ENCODE measurements around the gene FANCC. TPM values are rescaled to one million over a fixed set of nuclear protein-coding genes. Genes with fewer than 3 reads are reported as not detected.

The FANCC gene
- total and polyA plus RNA-seq, 2 of the 8 experiments (the other 6 are each of a cell fraction or from before 2014, with no cell fraction given) = 7.8 to 15.2 TPM

- TF ChIP-seq CHD7 (IDR thresholded peaks at IDR 0.05; ENCODE audit: insufficient replicate concordance, low read length) = no peak
- TF ChIP-seq TCF12 (IDR thresholded peaks at IDR 0.05; ENCODE audit: low read depth, low read length) = no peak
- no peak for TF ChIP-seq TBP (IDR thresholded peaks at IDR 0.05; ENCODE audit: low read depth, low read length)
- TF ChIP-seq RAD21 (IDR thresholded peaks at IDR 0.05 in 1 of 2, conservative IDR thresholded peaks at IDR 0.05 in 1 of 2; ENCODE audit: low read depth in 2 of 2, low read length in 2 of 2) = no peak
- TF ChIP-seq MAFK (IDR thresholded peaks at IDR 0.05; ENCODE audit: low read depth, low read length) = no peak
- TF ChIP-seq NANOG (IDR thresholded peaks at IDR 0.05; ENCODE audit: insufficient read depth, low read depth, low read length, poor library complexity, severe bottlenecking) = no peak
- TF ChIP-seq TAF7 (optimal IDR thresholded peaks at IDR 0.05; ENCODE audit: borderline replicate concordance, low read depth, low read length) = no peak
- no peak for TF ChIP-seq PHF8 (conservative IDR thresholded peaks at IDR 0.05; ENCODE audit: low read depth, low read length)
- TF ChIP-seq MAX (IDR thresholded peaks at IDR 0.05) = no peak
- TF ChIP-seq CTBP2 (IDR thresholded peaks at IDR 0.05; ENCODE audit: borderline replicate concordance, insufficient read depth, insufficient read length, low read length) = no peak
- no peak for TF ChIP-seq POU5F1 (IDR thresholded peaks at IDR 0.05; ENCODE audit: low read depth, low read length)
These were observed 178.4 kb downstream of the FANCC start (continued) for GRCh38 chr9:95139126-95139525.
